Measurements from ENCODE around the gene CYSRT1.

CYSRT1 gene

DNA sequence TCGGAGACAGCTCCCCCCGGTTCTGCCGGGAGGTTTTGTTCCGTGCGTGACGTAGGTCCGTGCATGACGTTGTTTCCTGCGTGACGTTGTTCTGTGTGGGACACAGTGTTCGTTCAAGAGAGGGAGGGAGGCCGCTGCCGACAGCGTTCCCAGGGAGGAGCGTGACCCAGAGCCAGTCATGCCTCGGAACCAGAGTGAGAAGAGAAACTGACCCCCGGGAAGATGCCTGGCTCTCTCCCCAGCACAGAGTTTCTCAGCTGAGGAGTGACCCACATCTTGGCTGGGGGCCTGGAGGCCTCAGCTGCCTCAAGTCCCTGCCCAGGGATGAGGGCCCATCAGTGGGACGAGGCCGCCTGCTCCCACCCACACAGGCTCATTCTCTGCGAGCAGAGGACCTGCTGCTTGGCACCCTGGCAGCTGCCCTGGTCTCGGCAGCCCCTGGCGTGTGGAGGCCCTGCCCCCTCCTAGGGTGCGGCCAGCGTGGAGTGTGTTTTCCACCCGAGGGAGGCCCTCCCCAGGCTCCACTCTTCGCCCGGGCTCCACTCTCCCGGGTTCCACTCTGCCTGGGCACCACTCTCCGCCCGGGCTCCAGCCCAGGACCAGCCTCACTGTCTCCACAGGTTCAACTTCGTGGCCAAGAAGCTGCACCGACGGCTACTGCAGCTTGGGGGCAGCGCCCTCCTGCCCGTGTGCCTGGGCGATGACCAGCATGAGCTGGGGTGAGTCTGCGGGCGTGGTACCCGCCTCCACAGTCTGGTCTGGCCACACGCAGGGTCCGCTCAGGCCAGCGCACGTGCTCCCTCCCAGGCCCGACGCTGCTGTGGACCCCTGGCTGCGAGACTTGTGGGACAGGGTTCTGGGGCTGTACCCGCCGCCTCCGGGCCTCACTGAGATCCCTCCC, 11.6 kb upstream of the CYSRT1 start:
- DNase-seq: no peak

DNA sequence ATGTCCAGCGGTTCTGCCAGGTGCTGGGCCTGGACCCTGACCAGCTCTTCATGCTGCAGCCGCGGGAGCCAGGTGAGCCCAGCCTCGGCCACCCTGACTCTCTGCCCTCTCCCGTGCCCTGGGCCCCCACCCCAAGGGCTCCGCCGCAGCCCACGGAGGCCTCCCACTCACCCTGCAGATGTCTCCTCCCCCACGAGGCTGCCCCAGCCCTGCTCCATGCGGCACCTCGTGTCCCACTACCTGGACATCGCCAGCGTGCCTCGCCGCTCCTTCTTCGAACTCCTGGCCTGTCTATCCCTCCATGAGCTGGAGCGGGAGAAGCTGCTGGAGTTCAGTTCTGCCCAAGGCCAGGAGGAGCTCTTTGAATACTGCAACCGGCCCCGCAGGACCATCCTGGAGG, 10.4 kb upstream of the CYSRT1 start:
- no peak for DNase-seq

DNA sequence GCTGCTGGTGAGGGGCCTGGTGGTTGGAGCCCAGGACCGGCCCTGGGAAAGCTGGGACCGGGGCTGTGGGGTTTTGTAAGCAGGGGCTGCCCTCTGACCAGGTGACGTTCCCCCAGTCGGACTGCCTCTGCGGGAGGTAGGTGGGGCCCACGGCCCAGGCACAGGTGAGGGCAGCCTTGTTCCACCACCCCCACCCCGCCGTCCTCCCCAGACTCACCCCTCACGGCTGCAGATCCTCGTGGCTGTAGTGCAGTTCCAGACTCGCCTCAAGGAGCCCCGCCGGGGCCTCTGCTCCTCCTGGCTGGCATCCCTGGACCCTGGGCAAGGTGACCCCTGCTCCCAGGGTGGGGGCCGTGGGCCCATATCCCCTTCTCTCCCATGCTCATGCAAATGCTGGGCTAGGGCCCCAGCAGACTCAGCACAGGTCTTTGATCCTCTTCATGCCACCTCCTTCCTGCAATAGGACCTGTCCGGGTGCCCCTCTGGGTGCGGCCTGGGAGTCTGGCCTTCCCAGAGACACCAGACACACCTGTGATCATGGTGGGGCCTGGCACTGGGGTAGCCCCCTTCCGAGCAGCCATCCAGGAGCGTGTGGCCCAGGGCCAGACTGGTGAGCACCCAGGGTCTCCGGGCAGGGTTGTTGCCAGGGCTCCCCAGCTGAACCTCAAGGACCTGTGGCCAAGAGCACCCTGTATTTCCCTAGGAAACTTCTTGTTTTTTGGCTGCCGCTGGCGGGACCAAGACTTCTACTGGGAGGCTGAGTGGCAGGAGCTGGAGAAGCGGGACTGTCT, 9.6 kb upstream of the CYSRT1 start:
- DNase-seq: no peak

DNA sequence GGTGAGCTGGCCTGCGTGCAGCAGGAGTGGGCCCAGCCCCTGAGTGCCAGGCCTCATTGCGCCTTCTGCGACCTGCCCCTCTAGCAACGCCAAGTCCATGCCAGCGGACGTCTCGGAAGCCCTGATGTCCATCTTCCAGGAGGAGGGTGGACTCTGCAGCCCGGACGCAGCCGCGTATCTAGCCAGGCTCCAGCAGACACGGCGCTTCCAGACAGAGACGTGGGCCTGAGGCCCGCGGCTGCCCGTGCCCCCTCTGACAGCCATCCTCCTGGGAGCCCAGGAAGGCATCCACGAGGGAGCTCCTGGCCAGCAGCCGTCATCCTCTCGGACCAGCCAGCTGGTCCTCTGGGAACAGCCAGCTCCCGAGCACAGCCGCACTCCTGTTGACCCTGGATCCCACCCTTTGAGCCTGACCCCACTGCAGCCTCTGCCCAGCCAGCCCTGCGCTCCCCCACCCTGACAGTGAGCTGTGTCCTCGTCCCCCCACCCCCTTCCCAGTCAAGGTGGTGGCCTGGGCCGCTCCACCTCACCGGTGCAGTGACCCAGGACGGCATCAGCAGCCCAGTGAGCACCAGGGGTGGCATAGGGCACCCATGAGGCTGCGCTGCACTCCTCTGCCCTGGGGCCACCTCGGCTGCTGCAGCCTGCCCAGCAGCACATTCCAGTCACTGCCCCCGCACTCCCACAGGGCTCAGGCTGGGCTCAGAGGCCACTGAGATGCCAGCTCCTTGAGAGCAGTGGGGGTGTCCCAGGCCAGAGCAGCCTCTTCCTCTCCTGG, 8.6 kb upstream of the CYSRT1 start:
- DNase-seq: no peak

DNA sequence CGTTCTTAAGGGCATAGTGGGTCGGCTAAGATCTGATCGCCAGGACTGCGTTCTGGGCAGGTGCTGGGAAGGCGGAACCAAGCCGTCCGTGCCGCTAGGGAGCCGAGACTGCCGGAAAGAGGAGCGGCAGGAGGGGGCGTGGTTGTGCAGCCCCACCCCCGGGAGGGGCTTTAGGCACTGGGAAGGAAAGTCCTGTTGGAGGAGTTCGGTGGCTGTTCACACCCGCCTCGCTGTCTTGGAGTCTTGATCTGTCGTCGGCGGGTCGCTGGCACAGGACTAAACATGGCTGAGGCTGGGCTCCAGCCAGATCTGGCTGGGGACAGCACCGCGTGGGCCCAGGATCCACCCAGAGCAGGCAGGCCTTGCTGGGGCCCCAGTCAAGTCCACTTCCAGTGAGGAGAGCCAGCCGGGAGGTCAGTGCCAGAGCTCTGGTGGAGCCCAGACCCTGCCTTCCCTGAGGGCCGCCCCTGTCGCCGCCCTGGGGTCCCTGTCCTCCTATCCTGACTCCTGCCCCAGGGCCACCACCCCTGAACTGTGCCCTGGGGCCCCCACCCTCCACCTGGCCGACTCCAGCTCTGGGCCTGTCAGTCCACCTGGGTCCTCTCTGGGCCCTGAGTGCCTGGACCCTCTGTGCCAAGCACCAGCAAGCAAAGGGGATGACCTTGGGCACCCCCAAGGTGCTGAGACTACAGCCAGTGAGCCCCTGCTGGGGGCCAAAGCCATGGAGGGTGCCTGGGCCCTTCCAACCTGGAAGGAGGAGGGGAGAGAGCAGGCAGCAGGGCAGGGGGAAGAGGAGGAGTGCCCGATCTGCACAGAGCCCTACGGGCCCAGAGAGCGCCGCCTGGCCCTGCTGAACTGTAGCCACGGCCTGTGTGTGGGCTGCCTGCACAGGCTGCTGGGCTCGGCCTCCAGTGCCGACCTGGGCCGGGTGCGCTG, 7.4 kb upstream of the CYSRT1 start:
- DNase-seq: no peak

DNA sequence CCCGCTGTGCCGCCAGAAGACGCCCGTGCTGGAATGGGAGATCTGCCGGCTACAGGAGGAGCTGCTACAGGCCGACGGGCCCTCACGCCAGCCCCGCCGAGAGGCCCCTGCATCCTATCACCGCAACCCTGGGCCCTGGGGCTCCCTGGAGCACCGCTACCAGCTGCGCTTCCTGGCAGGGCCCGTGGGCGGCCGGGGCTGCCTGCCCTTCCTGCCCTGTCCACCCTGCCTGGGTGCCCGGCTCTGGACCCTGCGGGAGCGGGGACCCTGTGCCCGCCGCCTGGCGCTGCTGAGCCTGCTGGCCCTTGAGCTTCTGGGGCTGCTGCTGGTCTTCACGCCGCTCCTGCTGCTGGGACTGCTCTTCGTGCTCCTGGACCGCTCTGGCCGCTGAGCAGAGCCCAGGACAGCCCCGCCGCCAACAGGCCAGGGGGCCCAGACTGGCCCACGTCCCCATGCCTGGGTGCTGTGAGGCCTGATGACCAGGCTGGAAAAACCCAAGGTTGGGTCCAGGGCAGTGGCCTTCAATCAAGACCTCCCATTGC, 6.7 kb upstream of the CYSRT1 start:
- DNase-seq: no peak

DNA sequence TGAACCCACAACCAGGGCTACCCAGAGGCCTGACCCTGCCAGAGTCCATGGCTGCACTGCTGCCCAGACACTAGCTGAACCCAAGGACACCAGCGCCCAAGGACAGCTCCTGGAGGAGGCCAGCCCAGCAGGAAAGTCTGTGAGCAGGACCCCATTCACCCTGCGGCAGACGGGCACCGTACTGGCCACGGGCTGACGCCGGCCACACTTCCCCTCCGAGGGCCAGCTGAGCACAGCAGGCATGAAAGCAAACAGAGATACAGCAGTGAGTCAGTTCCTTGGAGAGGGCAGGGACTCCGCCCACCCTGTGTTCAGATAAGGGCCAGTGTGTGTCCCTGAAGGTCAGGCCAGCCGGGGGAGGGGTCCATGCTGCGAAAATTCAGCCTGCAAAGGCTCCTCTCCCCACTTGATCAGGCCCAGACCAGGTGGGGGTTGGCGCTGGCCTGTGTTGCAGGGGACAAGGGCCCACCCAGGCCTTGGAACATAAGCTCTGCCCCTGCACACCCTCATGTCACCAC, 6.2 kb upstream of the CYSRT1 start:
- no peak for DNase-seq

DNA sequence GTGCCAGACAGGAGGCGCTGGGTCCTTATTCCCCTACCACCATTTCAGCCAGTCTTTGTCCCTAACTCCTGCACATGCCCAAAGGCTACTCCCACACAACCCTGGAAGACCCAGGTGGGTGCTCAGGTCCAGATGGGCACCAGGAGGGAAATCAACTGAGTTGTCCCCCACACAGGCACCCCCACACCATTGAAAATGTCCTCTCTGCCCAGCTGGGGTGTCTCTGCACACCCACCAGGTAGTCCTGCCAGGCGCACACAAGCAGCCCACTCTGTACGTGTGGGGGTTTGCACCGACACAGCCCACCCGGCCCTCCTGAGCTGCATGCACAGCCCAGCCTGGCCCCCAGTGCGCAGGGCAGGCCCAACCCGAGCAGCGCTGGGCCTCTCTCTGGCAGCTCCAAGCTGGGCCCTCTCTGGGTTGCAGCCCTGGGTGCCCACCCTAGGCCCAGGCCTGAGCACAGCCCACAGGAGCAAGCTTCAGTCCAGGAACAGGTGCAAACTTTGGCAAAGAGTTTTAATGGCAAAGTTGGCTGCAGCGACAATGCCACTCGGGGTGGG, 5.1 kb upstream of the CYSRT1 start:
- DNase-seq: no peak

DNA sequence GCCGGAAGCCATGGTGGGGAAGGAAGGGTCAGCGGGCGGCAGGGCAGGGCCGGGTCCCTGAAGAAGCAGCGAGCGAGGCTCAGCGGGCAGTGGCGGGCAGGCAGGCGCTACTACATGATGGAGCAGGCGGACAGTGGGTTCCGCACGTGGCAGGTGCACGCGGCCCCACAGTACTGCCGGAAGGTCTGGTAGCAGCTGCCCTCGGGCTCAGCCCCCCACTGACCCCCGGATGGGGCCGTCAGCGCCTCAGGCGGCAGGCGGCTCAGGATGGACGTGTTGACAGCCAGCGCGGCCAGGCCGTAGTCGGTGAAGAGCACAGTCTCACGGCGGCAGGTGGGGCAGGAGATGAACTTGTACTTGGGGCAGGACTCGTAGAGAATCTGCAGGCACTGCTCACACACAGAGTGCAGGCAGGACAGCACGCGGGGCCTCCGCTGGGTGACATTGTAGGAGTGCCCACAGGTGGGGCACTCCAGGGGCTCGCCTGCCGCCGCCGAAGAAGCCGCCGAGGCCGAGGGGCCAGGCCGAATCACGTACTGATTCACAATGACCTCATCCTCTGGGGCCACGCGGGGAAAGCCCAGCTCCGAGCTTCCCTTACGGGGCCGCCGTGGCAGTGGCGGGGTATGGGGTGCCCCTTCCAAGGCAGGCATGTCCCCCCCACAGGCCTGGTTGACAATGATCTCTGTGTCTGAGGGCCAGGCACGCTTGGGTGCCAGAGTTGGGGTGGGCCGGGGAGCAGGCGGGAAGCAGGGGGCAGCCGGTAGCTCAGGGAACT, 4.5 kb upstream of the CYSRT1 start:
- DNase-seq: no peak

DNA sequence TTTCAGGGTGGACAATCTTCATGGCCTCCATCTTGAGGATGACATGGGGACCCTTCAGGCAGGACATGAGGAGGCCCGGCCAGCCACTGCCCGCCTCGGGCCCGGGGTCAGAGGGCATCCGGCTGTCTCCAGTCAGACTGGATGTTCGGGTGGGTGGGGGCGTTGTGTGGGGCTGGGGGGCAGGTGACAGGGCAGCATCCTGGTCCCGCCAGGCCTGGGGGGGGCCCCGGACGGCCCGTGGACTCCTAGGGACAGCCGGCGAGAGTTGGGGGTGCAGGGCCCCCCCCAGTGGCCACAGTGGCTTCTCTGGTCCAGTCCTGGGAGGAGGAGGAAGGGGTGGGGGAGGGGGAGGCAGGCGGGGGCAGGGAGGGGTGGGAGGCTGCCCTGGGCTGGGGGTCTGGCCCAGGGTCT, 3.9 kb upstream of the CYSRT1 start:
- DNase-seq: no peak

DNA sequence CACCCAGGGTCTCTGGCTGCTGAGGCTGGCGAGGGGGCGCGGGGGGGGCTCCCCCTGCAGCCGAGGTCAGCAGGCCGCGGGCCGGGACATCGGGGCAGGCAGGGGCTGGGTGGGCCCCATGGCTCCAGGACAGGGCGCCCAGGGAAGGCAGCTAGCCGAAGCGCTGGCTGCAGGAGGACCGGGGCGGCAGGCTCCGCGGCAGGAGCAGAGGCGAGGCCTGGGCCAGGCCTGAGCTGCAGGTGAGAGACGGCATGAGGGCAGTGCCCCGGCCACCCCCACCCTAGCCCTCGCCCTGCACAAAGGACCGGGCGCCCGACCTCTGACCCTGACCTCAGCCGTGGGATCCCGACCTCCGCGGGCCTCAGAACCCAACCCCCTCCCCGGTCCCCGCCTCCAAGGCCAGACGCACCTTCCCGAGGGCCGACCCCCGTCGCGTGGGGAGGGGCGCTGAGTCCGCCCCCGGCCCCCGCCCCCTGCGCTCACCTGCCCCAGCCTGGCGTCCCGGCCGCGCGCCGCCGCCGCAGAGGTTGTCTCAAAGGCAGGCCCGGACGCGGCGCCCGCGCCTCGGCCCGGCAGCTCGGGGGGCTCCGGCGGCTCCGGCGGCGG, 3.4 kb upstream of the CYSRT1 start:
- DNase-seq: no peak

DNA sequence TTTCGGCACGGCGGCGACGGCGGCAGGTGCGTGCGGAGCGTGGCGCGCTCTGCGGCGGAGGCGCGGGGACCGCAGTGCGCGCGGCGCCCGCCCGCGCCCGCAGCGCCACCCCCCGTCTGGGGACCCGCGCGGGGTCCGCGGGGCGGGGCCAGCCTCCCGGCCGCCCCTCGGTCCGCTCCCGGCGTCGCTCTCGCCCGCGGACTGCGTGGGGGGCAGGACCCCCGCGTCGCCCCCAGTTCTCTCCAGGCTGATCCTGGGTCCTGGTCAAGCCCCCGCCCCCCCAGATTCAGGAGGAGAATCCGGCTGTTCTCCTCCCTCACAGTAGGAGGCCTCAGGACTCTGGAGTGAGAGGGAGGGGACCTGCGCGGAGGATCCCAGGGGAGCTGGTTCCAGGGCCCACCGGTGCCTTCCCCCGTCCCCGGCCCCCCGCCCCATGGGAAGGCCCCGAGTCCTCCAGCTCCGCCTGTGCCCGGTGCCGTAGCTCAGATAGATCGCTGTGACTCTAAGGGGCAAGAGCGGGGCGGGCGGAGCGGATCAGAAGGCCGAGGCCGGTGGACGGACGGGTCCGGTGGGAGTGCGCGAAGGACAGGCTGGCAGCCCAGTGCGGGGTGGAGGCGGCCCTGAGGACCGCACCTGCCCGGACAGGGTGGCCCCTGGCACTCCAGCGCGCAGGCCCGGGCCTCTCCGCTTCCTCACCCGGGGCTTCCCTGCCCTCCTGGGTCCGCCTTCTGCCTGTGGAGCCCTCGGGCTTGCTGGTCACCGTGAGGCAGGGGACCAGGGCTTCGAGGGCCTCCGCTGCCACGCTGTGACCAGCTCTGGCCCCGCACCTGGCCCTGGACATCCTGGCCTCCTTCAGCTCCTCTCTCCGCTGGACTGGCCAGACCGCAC, 2.5 kb upstream of the CYSRT1 start, which contains the start of gene RNF208:
Gene RNF208, minus strand, starts transcription at position 51 of the 888 bp plus-strand sequence. CDS start 1,028 bp downstream, outside the sequence.
- DNase-seq: no peak

DNA sequence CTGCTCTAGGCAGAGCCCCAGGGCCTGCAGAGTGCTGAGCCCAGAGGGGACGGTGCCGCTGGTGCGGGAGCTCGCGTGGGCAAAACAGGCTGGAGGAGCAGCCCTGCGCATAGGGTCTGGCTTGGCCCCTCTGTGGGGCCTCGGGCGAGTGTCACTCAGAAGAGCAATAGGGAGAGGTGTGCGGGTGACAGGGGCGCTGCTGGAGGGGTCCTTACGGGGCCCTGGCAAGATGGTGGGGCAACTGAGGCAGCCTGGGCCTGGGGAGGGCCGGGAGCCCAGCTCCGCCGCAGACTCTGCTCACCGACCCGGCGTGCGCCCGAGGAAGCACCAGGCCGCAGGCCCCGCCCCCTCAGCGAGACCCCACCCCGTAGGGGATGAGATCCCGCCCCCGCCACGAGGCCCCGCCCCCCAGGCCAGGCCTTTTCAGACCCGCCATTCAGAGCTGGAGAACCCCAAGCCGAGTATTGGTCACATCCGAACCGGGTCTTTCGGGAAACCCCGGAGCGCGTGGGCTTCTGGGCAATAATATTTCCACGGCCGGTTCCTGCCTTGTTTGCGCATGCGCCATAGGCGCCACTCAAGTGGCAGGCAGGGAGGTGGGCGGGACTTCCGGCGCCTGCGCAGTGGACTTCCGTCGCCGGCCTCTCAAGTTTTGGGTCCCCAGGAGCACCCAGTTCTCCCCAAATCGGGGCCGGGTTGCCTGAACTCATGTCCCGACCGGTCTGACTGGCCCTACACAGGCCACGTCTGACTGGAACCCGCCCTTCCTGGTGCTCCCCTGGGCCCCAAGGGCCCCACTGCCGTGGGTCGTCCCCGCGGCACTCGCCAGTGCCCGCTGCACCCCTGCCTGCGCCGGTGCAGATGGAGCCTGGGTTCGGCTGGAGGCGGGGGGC, 1.6 kb upstream of the CYSRT1 start:
- peak; percentile 95 for DNase-seq

DNA sequence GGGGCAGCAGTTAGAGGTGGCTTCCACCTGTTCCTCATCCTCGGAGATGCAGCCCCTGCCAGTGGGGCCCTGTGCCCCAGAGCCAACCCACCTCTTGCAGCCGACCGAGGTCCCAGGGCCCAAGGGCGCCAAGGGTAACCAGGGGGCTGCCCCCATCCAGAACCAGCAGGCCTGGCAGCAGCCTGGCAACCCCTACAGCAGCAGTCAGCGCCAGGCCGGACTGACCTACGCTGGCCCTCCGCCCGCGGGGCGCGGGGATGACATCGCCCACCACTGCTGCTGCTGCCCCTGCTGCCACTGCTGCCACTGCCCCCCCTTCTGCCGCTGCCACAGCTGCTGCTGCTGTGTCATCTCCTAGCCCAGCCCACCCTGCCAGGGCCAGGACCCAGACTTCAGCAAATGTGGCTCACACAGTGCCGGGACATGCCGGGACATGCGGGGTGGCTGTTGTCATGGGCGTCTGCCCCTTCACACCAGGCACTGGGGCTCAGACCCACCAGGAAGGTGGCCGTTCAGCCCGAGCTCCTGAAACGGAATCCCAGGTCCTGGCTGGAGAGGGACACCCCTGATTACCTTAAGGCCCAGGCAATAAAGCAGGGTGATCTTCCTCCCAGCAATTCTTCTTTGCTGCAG, 841 bp downstream of the CYSRT1 start:
- DNase-seq: no peak

DNA sequence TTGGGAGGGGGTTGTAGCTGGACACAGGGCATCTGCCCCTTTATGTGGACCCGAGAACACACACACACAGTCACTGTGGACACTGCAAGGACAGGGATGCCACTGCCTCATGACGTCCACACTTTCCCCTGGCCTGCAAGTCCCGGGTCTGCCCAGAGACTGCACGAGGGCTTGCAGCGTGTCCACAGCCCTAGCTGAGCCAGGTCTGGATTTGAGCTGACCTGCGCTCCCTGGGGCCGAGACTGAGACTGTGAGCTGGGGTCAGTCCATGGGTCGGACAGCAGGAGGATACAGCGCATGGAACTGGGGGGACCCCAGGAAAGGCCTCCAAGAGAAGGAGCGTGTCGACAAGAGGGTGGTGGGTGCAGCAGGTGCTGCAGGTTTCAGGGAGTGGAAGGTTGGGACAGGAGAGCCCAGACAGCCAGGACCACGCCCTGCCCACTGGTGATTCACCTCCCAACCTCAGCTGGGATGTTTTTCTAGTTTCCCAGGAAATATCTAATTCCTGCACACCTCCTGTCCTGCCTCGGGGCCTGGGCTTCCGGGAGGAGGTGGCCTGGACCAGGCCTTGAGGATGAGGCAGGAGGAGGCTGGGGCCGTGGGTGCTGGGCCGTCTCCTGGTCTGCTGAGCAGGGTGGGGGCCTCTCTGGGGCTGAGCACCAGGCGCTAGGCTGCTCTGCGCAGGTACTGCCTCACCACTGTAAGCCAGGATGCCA, 1.5 kb downstream of the CYSRT1 start:
- no peak for DNase-seq
